ENCODE results near the gene BTAF1.

The BTAF1 gene

DNA sequence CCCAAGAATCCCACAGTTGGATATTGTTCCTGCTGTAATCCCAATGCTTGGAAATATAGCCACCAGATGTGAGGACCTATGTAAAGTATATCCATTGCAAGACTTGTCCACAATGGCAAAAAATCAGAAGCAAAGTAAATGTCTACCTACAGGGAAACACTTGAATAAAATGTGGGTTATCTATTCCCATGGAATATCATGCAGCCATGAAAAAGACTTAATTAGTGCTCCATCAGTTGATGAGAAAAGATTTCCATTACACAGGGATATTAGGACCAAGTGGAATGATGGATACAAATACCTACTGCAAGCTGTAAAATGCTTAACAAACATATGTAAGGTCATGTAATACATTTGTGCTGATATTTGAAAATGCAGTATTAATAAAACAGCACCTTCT lies 131.2 kb downstream of the BTAF1 start:
- no peak for FAIRE-seq

DNA sequence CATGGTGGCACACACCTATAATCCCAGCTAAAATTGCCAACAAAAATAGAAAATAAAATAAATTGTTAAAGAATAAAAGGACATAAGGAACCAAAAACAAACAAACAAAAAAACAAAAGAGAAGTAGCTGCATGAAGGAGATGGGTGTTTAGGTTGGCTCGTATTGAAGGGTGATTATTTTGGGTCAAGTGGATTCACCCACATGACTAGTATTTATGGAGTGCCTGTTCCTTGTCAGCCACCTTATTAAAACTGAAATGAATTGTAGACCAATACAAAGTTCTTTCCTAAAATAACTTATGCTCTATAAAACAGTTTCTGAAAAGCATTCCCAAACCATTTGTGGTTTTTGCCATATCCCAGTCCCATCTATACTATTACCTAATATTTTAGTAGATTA lies 138.7 kb downstream of the BTAF1 start:
- FAIRE-seq = no peak

DNA sequence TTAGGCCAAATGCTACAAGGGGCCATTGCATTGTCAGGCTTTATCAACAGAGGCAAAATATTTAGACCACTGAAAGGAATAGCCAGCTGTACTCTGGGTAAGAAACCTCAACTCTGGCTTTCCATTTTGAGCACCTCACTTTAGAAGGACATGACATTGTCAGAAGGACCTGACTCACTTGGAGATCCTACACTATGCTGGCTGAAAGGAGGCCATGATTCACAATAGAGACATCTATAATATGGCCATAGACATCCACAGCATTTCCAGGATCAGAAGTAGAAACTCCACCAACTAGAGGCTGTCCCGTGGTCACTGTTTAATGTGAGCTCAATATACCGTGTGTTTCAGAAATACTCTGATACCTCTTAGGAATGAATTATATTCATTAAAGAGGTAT lies 140.9 kb downstream of the BTAF1 start:
- no peak for FAIRE-seq

DNA sequence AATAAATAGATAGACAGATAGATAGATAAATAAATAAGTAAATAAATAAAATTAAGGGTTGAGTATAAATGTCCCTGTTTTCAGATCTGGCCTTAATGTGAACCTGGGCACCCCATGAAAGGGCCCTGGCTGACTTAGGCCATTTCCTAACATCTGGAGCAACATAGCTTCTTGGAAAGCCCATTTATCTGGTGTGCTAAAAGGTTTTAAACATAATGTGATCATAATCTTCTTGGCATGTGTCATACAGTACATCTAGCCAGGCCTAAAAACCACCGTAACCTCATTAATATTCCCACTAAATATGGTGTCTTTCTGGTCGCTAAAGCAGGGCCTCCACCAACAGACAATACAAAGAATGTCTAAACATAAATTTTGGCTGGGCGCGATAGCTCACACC lies 142.8 kb downstream of the BTAF1 start:
- FAIRE-seq = no peak

DNA sequence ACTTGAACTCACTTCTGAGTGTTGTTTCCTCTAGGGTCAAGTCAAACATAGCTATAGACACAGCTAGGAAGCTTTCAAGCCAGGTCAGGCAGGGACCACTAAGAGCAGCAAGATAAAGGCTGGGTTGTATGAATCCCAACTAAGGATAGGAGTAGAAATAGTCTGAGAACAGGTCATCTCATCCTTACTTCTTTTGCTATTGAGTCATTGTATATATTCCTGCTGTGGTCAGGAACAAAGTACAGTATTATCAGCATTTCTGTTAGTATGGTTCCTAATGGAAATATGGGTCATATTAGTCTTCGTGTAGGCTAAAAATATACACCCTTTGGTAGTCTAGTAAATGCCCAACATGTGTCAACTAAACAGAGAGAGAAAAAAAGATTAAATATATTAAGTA lies 145.3 kb downstream of the BTAF1 start:
- no peak for FAIRE-seq

DNA sequence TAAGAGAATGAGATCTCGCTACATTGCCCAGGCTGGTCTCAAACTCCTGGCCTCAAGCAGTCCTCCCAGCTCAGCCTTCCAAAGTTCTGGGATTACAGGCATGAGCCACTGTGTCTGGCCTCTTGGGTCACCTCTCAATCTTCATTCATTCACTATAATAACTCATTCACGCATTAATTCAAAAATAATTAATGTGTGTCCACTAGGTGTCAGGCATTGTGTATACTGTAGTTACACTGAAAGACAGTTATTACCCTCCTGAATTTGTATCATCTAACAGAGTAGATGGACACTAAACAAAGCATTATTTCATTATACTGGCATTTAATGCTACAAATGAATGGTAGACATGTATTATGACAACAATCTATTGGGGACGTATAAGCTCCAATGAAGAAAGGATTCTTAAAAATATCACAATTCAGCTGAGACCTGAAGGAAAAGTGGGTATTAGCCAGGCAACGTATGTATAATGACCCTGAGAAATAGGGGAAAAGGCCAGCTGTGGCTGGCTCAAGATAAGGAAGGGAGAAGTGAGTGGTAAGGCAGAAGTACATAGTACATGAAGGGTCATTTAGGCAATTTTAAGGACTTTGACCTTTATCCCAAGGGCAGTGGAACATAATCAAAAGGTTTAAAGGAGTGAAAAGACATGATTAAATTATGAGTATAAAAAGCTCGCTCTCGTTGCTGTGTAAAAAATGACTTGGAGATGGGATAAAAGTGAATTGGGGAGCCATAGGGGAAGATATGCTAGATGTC lies 150.7 kb downstream of the BTAF1 start:
- FAIRE-seq = no peak

DNA sequence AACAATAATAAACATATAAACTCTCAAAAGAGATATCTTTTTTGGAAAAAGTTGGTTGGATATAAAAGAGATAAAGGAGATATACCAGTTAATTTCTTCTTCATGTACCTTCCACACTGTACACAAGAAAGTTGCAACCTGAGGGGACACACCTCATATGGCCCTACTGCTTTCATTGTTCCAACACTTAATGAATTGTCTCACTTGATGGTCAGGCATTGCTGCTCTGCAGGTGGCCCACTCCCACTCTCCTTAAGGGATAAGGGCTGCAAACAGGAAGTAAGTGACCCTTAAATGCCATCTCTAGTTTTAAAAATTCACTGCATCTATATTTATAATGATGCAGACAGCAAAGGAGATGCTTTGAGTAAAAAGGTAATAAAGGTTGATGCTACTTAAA lies 152.3 kb downstream of the BTAF1 start:
- FAIRE-seq = no peak

DNA sequence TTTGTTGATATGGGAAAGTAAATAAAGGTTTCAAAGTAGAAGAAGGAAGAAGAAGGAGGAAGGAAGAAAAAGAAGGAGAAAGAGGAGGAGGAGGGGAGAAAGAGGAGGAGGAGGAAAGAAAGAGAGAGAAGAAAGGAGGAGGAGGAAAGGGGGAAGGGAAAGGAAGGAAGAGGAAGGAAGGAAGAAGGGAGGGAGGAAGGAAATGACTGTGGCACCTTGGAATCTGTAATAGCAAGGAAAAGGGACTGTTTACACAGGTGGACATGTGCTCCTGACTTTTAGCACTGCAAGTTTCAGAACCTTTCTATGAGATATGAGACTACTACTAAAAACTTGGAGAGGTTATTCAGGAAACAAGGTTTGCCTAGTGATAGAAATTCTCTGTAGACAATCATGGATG lies 153.2 kb downstream of the BTAF1 start:
- FAIRE-seq = no peak

DNA sequence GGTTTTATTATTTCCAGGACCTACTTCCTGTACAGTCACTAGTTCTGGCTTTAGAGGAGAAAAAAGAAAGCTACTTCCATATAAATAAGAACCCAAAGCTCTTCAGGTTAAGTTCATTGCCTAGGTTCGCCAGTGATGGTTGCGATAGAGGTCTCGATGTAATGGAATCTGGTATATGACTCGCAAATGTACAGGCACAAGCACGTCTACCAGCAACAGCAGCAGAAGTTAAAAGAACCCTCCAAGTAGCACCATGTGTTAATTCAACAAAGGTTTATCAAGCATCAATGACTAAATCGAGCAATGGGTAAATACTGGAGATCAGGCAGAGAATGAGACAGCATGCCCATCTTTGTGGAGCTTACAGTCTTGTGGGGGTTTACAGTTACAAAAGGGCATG lies 155.4 kb downstream of the BTAF1 start:
- no peak for FAIRE-seq
